ENCODE results near the gene ARHGDIB.

DNA sequence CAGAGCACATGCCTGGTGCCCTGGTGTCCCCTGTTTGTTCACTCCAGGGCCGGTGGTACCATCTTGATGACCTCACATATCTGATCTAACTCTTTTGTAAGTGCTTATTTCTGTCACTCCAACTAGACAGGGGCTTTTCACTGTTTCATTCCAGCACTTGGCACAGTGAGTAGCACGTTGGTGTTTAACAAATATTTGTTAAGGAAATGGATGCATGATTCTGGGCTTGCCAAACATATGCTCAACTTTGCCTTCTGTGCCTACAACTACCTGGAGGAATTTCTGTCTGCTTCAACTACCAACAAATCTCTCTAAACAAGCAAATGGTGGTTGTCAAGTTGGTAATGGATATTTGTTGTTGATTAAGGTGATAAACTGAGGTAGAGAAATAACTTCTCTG lies 43.0 kb upstream of the ARHGDIB start:
- TF ChIP-seq, protein P1, sequence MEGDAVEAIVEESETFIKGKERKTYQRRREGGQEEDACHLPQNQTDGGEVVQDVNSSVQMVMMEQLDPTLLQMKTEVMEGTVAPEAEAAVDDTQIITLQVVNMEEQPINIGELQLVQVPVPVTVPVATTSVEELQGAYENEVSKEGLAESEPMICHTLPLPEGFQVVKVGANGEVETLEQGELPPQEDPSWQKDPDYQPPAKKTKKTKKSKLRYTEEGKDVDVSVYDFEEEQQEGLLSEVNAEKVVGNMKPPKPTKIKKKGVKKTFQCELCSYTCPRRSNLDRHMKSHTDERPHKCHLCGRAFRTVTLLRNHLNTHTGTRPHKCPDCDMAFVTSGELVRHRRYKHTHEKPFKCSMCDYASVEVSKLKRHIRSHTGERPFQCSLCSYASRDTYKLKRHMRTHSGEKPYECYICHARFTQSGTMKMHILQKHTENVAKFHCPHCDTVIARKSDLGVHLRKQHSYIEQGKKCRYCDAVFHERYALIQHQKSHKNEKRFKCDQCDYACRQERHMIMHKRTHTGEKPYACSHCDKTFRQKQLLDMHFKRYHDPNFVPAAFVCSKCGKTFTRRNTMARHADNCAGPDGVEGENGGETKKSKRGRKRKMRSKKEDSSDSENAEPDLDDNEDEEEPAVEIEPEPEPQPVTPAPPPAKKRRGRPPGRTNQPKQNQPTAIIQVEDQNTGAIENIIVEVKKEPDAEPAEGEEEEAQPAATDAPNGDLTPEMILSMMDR (IDR thresholded peaks at IDR 0.05; ENCODE audit: insufficient read depth, low read depth, low read length) = no peak
- TF ChIP-seq EZH2 (IDR thresholded peaks at IDR 0.05; ENCODE audit: insufficient read depth, low read length) = no peak

Data from astrocyte (in vitro differentiated cells and primary cell).